Cardiac fibroblast (primary cell): ENCODE results near the gene TALDO1.

ENCODE experiments used
- DNase-seq, 2 donors: peaks; one replicate each; pipeline versions ENCODE4 v3.0.0 to v3.0.0-alpha.2; 2010; ENCODE audit warnings: low read depth in 2 of 2
- H3K4me3 ChIP-seq, 2 donors: replicated peaks in 1 of 2; 1 replicate in 1 of 2; 2 replicates in 1 of 2; pipeline ENCODE4 v1.5.1; 2011; ENCODE audit warnings: low read depth in 2 of 2, low read length in 2 of 2, mild to moderate bottlenecking in 2 of 2, moderate library complexity in 1 of 2
- CTCF ChIP-seq: IDR thresholded peaks from one replicate; pipeline ENCODE4 v1.5.1; 2011; ENCODE audit warnings: low read depth, mild to moderate bottlenecking, low read length, inconsistent platforms

TALDO1 gene

GRCh38 chr11:810040-810567 lies 62.8 kb downstream of the TALDO1 start:
- no peak for DNase-seq
- peak overlapping the region; percentile 95 to 96 for H3K4me3 ChIP-seq
- no peak for TF ChIP-seq CTCF

GRCh38 chr11:811446-812245 lies 64.4 kb downstream of the TALDO1 start:
- peak overlapping the region in 1 of 2 donors; percentile 96 for H3K4me3 ChIP-seq
- DNase-seq, result peak in 1 of 2 donors; percentile 46
- no peak for TF ChIP-seq CTCF

- TF ChIP-seq CTCF, result no peak
- no peak overlapping the region for H3K4me3 ChIP-seq
- DNase-seq, result no peak
Measured at GRCh38 chr11:812390-812789, 65.1 kb downstream of the TALDO1 start.

GRCh38 chr11:813072-813455 lies 65.8 kb downstream of the TALDO1 start:
- H3K4me3 ChIP-seq, result no peak overlapping the region
- TF ChIP-seq CTCF, result no peak
- DNase-seq, result no peak

- TF ChIP-seq CTCF, result no peak
- no peak for DNase-seq
- no peak overlapping the region for H3K4me3 ChIP-seq
Measured at GRCh38 chr11:813456-814096, 66.3 kb downstream of the TALDO1 start.
